Lung microvascular endothelial cell (primary cell): ENCODE results near the gene PAPOLB. TPM values are rescaled to one million over a fixed set of nuclear protein-coding genes. Genes with fewer than 3 reads are reported as not detected.

ENCODE experiments used
- DNase-seq, 2 donors: peaks; one replicate each; pipeline versions ENCODE4 v3.0.0 to v3.0.0-alpha.2; 2010; ENCODE audit warnings: low read depth in 2 of 2
- total RNA-seq: library from RNA; depleted of rRNA; stranded (reverse); fragments of >200 nt; gene quantifications from 2 replicates; pipeline ENCODE4 v1.2.1, GENCODE V29; 2014

The PAPOLB gene
- total RNA-seq, 1 donor from 2014 or later: under 0.01 TPM

DNA sequence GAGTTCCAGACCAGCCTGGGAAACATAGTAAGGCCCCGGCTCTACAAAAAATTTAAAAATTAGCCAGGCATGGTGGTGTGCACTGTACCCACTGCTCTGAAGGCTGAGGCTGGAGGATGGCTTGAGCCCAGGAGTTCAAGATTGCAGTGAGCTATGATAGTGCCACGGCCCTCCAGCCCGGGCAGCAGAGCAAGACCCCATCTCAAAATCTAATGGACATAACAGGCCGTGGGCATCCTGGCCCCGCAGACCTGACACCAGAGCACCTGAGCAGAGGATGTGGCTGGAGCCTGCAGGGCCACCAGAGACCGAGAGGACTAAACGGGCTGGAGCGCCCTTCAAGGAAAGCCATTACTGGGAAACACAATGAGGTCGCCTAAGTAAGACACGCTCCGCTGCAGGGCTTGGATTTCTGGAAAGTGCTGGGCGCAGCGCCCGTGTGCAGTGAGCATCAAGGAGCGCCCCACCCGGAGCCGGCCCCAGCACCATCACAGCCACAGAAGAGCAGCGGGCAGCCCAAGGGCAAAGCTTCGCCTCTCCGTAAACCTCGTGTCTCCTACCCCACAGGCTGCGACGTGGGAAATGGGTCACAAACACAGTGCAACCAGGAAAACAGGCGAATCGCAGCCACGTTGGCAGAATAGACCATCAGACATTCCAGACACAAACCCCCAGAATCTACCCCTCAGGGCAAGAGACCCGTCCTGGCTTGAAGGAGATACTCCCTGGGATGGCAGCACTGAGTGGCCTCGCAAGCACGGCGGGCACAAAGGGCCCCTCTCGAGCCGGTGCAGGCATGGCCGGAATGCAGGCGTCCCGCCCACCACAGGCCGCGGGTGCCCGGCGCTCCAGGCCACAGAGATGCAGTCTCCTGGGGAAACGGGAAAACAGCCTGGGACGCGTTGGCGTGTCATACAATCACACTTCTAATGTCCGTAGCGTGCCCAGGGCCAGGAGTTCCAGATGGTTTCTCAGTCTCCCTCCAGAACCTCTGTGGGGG, 16.8 kb upstream of the PAPOLB start:
- peak in 1 of 2 donors; percentile 67 for DNase-seq

DNA sequence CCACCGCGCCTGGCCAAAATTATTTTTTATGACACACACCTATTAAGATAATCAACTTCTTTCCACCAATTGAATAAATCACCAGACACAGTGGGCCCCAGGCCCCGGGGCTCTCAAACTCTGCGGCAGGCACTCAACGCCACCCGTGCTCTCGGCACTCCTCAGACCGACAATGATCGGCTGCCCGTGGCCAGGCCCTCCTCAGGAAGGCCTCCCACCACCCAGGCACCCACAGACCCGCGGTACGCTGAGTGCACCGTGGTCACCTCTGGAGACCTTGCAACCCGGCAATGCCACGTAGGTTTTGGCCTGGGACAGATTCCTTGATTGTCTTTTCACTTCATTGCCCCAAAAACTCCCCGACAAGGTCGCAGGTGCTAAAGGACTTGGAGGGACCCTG, 14.8 kb upstream of the PAPOLB start:
- no peak for DNase-seq

DNA sequence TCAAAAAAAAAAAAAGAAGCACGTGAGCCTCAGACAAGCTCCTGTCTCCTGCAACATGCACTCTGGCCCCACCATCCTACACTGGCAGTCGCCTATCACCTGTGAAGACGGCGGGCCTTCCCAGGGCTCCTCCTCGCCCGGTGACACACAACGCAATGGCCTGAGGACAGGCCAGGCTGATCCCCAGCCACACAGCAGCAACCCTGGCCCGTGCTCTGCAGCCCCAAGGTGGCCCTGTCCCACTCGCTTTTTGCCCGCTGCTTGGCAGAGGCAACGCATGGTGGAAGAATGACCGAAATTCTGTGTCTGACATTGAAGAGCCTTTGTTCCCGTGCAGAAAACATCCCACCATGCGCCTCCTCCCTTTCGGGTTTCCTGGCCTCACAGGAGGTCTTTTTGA, 13.6 kb upstream of the PAPOLB start:
- no peak for DNase-seq

DNA sequence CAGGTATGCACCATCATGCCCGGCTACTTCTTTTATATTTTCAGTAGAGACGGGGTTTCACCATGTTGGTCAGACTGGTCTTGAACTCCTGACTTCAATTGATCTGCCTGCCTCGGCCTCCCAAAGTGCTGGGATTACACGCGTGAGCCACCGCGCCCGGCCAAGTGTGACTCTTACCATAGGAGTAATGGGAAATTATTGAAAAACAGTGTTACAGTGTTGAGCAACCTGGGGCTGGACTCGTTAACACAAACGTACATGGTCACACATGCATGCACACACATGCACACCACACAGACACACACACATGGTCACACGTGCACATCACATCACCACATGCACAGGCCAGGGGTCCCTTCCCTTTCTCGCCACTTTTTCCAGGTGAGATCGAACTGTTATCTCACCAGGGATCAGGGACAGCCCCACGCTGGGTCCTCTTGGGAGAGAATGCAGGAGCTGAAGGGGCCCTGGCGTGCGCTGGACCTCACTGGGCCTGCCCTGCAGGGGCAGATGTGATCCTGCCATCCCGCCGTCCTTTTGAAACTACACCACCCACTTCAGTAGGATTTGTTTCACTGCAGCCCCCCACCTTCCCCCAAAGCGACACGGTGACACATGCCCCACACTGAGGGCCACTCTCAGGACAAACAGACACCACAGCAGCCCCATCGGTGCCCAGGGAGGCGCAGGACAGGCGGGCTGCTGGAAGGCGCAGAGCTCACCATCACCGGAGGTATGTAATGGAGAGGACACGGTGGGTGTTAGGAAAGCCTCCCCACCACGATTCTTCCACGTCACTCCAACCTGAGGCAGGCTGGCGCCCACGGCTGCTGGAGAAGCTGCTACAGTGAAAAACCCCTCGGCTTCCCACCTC, 11.5 kb upstream of the PAPOLB start:
- DNase-seq: no peak

DNA sequence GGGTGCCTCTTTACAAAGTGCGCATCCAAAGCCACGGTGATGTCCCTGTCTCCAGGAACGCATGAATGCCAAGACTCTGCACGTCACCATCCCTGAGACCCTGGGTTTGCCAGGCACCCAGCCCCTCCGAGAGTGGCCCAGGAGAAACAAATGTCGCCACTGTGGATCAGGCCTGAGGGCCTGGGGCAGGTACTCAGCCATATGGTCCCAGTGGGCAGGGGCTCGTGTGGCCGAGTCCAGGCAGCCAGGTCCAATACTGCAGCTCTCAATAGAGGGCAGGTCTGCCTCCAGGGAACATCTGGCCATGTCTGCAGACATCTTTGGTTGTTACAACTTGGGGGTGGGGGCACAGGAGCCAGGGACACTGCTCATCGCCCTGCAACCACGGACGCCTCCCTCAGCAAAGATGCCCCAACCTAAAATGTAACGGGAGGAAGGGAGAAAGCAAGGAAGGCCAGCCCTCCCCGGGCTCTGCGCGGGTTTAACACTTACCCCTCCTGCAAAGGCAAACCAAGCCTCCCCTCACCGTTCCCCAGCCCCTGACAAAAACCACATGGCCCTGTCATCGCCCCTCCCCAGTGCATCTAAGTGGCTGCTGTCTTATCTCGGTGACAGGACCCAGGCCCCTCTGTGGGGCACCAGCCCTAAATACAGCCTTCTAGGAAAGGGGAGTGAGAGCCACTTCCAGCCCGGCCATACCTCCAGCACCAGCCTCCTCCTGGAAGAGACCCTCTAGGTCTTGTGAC, 10.3 kb upstream of the PAPOLB start:
- DNase-seq: no peak

DNA sequence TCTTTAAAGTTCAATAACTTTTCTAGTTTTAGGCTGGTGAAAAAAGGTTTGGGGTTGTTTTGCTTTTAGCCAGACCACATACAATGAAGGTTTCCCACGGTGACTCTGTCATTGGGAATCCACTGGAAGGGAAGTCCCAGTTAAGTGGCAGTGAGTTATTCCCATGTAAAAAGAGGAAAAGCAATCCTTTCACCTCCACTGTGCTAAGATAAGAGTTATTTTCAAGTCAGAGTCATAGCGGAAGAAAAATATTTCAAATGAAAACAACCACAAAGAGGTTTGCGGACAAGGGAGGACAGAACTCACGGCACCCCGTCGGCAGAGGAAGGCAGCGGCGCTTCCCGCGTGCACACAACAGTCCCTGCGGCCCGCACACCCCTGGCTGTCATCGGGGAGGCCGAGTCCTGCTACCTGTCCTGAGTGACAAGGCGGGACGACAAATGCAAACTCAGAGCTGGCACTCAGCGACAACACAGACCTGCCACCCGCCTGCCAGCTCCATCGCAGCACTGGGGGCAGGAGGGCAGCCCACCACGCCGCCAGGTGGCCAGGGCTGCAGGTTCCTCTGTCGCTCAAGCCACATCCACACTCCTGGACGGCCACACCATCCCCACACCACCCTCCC, 9.3 kb upstream of the PAPOLB start:
- DNase-seq: peak in 1 of 2 donors; percentile 84

DNA sequence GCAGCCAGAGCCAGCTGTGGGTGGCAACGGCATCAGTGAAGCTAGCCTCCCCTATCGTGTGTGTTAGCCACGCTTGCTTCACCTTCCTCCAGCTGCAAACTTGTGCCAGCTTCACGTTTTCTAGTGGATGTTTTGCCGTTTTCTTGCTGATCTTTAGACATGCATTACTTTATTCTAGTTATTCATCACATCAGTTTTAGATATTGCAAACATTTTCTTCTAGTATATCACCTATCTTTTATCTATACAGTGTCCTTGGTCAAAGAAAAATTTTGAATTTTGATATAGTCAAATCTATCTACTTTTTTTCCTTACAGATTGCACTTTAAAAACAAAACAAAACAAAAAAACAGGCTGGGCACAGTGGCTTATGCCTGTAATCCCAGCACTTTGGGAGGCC, 6.7 kb upstream of the PAPOLB start:
- DNase-seq: no peak

DNA sequence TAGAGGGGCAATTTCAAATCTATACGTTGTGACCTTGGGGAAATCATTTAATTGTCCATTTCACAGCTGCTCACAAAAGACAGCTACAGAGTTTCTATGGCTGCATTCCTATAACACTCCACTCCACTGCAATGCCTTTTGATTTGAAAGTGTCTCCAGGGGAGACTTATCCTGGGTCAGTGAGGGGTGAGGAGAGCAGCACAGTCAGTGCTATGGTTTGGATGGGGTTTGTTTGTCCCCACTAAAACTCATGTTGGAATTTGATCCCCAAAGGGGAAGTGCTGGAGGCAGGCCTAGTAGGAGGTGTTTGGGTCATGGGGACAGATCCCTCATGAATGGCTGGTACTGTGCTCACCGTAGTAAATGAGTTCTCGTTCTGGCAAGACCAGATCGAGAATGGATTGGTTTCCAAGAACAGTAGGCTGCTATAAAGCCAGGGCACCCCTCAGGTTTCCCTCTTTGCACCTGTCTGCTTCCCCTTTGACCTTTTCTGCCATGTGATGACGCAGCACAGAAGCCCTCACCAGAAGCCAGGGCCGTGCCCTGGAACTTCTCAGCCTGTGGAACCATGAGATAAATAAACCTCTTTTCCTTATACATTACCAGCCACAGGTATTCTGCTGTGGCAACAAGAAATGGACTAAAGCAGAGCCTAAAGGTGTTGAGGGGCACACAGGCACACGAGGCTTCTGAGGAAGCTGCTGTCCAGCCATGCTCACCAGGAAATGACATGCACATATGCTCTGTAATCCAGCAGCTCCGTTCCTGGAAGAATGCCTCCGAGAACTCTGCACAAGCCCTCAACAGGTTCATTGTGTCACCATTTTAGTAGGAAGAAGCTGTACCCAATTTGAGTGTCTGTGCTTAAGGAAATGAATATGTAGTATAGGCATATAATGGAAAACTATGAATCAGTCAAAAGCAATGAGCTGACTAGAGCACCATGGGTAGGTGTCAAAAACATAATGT, 5.0 kb upstream of the PAPOLB start:
- DNase-seq: no peak

DNA sequence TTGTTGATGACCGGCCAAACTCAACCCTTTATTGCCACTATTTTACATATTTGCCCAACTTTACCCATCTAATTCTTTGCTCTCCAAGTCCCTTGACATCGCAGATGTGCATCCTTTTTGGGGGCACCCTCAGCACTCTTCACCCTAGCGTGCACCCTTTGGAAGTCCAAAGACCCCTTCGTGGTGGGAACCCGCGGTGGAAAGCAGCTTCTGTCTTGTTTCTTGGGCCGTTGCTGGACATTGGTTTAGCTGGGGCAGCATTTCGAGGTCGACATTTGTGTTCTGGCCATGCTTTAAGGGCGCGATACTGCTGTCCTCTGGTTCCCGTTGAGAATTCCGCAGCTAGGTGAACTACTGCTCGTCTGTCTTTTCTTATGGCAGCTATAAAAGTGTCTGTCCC, 326 bp upstream of the PAPOLB start:
- DNase-seq: no peak

DNA sequence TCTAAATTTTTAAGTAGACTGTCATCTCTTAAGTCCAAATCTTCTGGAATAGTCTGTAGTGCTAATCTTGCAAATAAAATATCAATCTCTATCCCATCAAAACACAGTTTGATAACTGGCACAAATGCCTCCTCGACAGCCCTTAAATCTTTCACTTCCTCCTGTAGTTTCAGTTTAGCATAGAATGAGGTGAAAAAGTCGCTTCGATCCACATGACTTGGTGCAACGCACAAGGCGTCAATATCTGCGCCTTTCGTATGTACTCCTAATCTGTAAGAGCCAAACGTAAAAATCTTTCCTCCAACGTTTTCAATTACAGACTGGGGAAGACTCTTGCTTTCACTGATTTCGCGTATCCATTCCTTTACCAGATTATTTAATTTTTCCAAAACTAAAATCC, 603 bp downstream of the PAPOLB start:
- no peak for DNase-seq

DNA sequence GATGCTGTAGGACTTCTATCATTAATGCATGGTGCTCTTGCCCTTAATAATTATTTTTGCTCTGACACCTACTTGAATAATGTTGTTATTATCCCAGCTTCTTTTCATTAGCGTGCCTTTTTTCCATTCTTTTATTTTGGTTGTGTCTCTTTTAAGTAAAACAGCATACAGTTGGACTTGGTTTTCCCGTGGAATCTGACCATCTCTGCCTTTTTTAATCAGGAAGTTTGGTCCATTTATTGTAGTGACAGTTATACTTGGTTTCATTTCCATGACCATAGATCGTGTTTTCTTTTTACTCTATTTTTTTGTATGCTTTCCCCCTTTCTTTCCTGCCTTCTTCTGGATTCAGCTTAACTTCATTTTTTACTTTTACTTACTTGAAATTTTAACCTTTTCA, 4.6 kb downstream of the PAPOLB start:
- DNase-seq: peak in 1 of 2 donors; percentile 69

DNA sequence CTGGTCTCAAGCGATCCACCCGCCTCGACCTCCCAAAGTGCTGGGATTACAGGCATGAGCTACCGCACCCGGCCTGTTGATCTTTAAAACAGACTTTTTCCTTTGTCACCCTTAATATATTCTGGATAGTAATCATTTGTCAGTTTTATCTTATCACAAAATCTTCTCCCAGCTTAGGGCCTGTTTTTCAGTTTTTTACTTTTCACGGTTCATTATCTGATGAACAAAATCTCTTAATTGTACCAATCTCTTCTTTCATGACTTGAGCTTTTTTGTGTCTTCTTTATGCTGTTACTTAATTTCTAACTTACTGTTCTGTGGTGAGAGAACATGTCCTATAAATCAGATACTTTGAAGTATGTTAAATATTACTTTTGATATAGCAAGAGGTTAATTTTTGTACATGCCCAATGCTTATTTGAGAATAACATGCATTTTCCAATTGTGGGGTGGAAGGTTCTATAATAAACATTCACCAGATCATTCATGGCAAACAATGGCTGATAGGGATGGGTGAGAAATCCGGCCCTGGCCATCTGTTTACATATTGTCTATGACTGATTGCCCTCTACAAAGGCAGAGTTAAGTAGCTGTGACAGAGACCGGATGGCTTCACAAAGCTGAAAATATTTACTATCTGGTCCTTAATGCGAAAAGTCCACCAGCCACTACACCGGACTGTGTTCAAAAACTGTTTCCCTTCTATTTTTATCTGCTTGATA, 5.3 kb downstream of the PAPOLB start:
- peak in 1 of 2 donors; percentile 68 for DNase-seq

DNA sequence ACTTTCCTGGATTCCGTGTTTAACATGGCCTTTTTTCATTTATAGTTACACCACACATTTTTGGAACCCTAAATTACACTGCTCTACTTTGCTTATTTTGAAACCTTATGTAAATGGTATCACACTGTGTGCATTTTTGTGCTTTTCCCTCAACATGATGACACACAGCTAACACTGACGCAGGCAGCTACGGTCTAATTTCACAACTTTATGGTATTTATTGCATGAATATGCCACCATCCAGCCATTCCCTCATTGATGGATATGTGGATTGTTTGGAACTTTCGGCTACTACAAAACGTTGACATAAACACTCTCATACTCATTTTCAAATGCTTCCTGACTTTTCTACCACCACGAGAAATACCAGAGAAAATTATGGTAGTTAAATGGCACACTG, 6.9 kb downstream of the PAPOLB start:
- no peak for DNase-seq

DNA sequence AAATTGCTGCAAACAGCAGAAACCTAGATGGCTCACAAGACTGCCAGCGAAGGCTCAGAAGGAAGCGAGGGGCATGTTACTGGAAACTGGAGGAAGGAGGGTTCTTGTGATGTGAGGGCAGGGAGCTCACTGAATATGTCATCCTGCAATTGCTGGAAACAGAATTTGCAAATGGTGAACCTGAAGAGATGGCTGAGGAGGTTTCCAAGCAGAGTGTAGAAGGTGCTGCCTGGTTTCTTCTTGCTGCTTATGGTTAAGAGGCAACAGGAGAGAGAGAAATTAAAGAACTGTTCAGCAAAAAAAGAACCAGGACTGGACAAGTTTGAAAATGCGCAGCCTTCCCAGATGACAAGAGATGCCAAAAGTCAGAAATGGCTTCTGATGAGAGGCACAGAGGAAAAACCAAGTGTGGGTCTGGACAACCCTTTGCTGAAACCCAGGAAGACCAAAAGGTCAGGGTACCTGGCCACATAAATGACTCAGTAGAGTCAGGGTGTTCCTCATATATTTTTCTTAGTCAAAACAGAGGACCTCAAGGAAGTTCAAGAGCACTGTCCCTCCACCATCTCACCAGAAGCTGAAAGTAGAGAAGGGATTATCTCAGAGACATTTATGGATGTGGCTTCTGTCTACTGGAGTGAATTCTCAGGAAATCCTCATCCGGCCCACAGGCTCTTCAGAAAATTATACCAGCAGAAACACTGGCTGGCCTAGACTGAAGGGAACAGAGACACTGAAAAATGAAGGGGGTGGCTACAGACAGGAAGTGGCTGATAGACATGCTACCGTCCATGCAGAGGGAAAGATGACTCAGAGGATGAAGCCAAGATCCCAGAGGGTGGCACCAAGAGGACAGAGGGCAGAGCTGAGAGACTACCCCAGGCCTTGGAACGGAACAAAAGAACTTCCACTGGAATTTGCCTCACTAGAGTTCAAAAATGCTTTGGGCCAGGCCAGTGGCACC, 10.1 kb downstream of the PAPOLB start:
- DNase-seq: peak; percentile 48 to 49

DNA sequence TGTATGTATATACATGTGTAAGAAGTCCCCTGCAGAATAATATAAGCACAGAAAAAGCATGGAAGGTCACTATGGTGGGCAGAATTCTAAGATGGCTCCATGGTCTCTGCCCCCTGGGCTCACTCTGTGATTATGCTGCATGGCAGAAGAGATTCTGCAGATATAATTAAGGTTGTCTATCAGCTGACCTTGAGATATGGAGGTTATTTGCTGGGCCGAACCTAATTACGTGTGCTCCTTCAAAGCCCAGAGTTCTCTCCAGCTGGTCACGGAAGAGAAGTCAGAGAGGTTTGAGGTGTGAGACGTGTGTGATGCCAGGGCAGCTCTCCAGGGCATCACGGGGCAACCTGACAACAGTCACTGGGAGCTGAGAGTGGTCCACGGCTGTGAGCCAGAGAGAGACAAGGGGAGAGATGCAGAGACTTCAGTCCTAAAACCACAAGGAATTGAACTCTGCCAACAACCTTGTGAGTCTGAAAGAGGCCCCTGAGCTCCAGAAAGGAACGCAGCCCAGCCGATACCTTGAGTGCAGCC, 11.5 kb downstream of the PAPOLB start:
- DNase-seq: no peak

DNA sequence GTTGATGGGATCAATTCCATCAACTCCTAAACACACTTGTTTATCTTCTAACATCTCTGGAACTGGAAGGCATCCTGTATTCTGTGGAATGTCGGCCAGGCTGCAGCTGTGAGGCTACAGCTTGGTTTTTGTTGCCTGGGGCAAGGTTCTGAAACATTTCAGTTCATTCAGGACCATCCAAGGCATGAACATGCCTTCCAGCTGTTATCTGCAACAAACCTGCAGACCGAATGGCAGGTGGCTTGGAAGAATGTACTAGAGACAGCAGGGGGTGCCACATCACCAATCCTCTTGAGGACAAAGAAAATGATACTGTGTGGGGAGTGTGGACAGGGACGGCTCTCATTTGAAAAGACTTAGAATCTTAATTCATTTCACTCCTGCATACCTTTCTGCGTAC, 12.4 kb downstream of the PAPOLB start:
- DNase-seq: peak; percentile 57 to 88

DNA sequence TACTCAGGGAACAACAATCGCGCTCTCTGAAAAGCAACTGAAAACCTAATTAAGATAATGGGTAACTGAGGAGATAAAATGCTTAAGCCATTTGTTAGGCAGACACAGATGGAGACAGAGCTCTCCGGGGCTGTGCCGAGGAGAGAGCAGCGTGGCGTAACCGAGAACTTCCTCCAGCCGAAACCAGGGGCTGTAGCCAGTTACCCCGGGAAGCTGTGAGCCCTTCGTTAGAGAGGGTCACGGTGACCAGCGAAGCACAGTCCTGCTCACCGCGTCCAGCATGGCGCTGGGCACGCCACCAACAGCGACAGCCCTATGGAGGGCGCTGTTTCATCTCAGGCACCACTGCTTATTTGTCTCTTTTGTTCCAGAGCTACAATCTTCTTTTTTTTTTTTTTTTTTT, 16.1 kb downstream of the PAPOLB start:
- DNase-seq: no peak
